ENCODE measurements around the gene SLC25A14.

SLC25A14 gene

GRCh38 chrX:130385520-130385919, 45.8 kb downstream of the SLC25A14 start, which contains the start of gene GPR119:
TSS of gene GPR119 (minus strand) at chrX:130385674. CDS start at chrX:130385447, 227 bp downstream.
- DNase-seq = no peak

GRCh38 chrX:130386408-130386808, 46.7 kb downstream of the SLC25A14 start:
- no peak for DNase-seq

- DNase-seq = peak; percentile 1
These were observed 53.8 kb downstream of the SLC25A14 start for GRCh38 chrX:130393451-130394074.

- no peak for DNase-seq
These were observed 55.6 kb downstream of the SLC25A14 start for GRCh38 chrX:130395341-130395740.

GRCh38 chrX:130401415-130402207, 61.9 kb downstream of the SLC25A14 start, which contains the start of gene RBMX2:
TSS of gene RBMX2 (plus strand) at chrX:130401987. CDS start at chrX:130402033, 46 bp downstream.
- peak; percentile 18 for DNase-seq

- no peak for DNase-seq
These were observed 62.5 kb downstream of the SLC25A14 start for GRCh38 chrX:130402208-130402684.

GRCh38 chrX:130413415-130413814, 73.7 kb downstream of the SLC25A14 start:
- DNase-seq = no peak

GRCh38 chrX:130414800-130415199, 75.1 kb downstream of the SLC25A14 start:
- DNase-seq = no peak

- DNase-seq = no peak
These were observed 75.5 kb downstream of the SLC25A14 start for GRCh38 chrX:130415201-130415600.

- DNase-seq = no peak
These were observed 77.1 kb downstream of the SLC25A14 start for GRCh38 chrX:130416785-130417184.

GRCh38 chrX:130418066-130418465, 78.3 kb downstream of the SLC25A14 start:
- no peak for DNase-seq

- DNase-seq = no peak
These were observed 79.0 kb downstream of the SLC25A14 start for GRCh38 chrX:130418740-130419139.

- no peak for DNase-seq
These were observed 79.5 kb downstream of the SLC25A14 start for GRCh38 chrX:130419263-130419662.

All from T1000 (cell line).